ENCODE measurements around the gene ADAM15. TPM values are rescaled to one million over a fixed set of nuclear protein-coding genes. Genes with fewer than 3 reads are reported as not detected.

ADAM15 gene
- total and polyA plus RNA-seq, 4 donors = 10.8 to 26.8 (median 17.5) TPM

DNA sequence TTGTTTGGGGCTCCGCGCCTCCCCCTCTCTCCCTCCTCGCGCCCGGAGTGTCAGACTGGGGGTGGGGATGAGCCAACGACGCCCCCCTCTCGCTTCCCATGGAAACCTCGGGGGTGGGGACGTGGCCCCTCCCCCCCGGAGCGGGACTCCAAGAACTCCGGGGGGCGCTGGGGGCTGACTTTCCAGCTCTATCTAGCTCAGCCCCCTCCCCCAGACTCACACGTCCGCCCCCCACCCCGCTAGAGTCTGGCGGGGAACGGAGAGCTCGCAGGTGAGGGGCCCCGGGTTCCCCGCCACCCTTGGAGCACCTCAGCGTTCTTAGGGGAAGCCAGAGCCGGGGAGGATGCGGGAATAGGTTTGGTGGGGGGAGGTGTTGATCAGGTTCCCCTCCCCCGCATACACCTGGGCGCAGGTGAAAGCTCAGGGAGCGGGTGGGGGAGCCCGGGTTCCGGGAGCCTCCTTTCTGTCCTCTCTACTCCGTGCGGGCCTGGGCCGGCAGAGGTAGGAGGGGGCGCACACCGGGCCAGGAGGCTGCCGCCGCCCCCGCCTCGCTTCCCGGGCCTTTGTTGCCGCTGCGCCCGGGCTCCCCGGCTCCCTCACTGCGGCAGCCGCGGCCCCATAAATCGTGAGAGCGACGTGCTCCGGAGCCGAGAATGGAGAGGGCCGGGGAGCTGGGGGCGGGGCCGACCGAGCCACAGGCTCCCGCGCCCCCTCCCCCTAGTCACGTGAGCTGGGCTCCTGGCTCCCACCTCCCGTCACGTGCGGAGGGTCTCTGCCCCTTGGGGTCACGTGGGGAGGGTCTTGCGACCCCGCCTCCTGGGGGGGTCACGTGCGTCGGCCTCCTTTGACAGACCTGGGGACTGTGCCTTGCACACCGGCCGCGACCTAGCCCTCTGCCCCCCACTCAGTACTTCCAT is 29.5 kb downstream of the ADAM15 start:
- Histone ChIP-seq H3K4me3 (ENCODE audit: low read depth in 1 of 3, low read length in 3 of 3) (peak overlapping the region in 1 of 3 donors; percentile 34), H3K27me3 (ENCODE audit: control insufficient read depth in 4 of 4, insufficient read depth in 4 of 4, low read length in 3 of 4) (peaks cover 0 to 21% (median 8%) of the 10 kb centered on the region in 4 donors), H3K9me3 (ENCODE audit: control insufficient read depth in 4 of 4, low read length in 3 of 4) (no peaks in the 10 kb centered on the region), H3K27ac (ENCODE audit: low read depth in 1 of 2, low read length in 2 of 2) (no peak overlapping the region), H3K36me3 (ENCODE audit: control insufficient read depth in 4 of 4, insufficient read depth in 3 of 4, low read depth in 1 of 4, low read length in 3 of 4) (no peaks in the 10 kb centered on the region), H3K9ac (ENCODE audit: low read depth in 1 of 2, low read length in 2 of 2) (no peak overlapping the region), H3K4me1 (ENCODE audit: control insufficient read depth in 4 of 4, insufficient read depth in 4 of 4, low read length in 3 of 4) (peaks cover 21 to 52% (median 40%) of the 10 kb centered on the region in 4 donors)
- WGBS = 2% methylated on average over 71 of the region's 71 CpGs
- DNase-seq (ENCODE audit: low spot score) = no peak
- no peak for TF ChIP-seq HNF4A (conservative IDR thresholded peaks at IDR 0.05)
- TF ChIP-seq FOXA2 (IDR thresholded peaks at IDR 0.05) = no peak
- TF ChIP-seq EGR1 (IDR thresholded peaks at IDR 0.05; ENCODE audit: low read depth in 2 of 2) = no peak
- TF ChIP-seq YY1 (IDR thresholded peaks at IDR 0.05) = no peak
- TF ChIP-seq SP1 (IDR thresholded peaks at IDR 0.05) = no peak
- no peak for TF ChIP-seq RXRA (IDR thresholded peaks at IDR 0.05)
- TF ChIP-seq TAF1 (conservative IDR thresholded peaks at IDR 0.05) = no peak
- no peak for TF ChIP-seq GABPA (IDR thresholded peaks at IDR 0.05 in 1 of 2, conservative IDR thresholded peaks at IDR 0.05 in 1 of 2)
- TF ChIP-seq, protein P1, sequence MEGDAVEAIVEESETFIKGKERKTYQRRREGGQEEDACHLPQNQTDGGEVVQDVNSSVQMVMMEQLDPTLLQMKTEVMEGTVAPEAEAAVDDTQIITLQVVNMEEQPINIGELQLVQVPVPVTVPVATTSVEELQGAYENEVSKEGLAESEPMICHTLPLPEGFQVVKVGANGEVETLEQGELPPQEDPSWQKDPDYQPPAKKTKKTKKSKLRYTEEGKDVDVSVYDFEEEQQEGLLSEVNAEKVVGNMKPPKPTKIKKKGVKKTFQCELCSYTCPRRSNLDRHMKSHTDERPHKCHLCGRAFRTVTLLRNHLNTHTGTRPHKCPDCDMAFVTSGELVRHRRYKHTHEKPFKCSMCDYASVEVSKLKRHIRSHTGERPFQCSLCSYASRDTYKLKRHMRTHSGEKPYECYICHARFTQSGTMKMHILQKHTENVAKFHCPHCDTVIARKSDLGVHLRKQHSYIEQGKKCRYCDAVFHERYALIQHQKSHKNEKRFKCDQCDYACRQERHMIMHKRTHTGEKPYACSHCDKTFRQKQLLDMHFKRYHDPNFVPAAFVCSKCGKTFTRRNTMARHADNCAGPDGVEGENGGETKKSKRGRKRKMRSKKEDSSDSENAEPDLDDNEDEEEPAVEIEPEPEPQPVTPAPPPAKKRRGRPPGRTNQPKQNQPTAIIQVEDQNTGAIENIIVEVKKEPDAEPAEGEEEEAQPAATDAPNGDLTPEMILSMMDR (IDR thresholded peaks at IDR 0.05; ENCODE audit: low read depth, low read length, missing input control) = no peak
- TF ChIP-seq, protein P2, sequence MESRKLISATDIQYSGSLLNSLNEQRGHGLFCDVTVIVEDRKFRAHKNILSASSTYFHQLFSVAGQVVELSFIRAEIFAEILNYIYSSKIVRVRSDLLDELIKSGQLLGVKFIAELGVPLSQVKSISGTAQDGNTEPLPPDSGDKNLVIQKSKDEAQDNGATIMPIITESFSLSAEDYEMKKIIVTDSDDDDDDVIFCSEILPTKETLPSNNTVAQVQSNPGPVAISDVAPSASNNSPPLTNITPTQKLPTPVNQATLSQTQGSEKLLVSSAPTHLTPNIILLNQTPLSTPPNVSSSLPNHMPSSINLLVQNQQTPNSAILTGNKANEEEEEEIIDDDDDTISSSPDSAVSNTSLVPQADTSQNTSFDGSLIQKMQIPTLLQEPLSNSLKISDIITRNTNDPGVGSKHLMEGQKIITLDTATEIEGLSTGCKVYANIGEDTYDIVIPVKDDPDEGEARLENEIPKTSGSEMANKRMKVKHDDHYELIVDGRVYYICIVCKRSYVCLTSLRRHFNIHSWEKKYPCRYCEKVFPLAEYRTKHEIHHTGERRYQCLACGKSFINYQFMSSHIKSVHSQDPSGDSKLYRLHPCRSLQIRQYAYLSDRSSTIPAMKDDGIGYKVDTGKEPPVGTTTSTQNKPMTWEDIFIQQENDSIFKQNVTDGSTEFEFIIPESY (IDR thresholded peaks at IDR 0.05) = no peak
- no peak for TF ChIP-seq FOXA1 (IDR thresholded peaks at IDR 0.05)
- TF ChIP-seq, protein P3, sequence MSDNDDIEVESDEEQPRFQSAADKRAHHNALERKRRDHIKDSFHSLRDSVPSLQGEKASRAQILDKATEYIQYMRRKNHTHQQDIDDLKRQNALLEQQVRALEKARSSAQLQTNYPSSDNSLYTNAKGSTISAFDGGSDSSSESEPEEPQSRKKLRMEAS (IDR thresholded peaks at IDR 0.05) = no peak
- TF ChIP-seq, protein P4, sequence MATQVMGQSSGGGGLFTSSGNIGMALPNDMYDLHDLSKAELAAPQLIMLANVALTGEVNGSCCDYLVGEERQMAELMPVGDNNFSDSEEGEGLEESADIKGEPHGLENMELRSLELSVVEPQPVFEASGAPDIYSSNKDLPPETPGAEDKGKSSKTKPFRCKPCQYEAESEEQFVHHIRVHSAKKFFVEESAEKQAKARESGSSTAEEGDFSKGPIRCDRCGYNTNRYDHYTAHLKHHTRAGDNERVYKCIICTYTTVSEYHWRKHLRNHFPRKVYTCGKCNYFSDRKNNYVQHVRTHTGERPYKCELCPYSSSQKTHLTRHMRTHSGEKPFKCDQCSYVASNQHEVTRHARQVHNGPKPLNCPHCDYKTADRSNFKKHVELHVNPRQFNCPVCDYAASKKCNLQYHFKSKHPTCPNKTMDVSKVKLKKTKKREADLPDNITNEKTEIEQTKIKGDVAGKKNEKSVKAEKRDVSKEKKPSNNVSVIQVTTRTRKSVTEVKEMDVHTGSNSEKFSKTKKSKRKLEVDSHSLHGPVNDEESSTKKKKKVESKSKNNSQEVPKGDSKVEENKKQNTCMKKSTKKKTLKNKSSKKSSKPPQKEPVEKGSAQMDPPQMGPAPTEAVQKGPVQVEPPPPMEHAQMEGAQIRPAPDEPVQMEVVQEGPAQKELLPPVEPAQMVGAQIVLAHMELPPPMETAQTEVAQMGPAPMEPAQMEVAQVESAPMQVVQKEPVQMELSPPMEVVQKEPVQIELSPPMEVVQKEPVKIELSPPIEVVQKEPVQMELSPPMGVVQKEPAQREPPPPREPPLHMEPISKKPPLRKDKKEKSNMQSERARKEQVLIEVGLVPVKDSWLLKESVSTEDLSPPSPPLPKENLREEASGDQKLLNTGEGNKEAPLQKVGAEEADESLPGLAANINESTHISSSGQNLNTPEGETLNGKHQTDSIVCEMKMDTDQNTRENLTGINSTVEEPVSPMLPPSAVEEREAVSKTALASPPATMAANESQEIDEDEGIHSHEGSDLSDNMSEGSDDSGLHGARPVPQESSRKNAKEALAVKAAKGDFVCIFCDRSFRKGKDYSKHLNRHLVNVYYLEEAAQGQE (IDR thresholded peaks at IDR 0.05) = no peak
- TF ChIP-seq, protein P5, sequence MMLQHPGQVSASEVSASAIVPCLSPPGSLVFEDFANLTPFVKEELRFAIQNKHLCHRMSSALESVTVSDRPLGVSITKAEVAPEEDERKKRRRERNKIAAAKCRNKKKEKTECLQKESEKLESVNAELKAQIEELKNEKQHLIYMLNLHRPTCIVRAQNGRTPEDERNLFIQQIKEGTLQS (IDR thresholded peaks at IDR 0.05) = no peak
- TF ChIP-seq JUND (IDR thresholded peaks at IDR 0.05) = no peak
